GM19397 (cell line): ENCODE results near the gene ATG7.
A peak's percentile ranks its signal among the peaks of the same experiment; 100 is the strongest.
"Not testable (repeated sequence)": the region's sequence is repeated elsewhere in the genome, so short reads cannot be mapped to it uniquely, and the experiment has no call there.

Experiments
- ATAC-seq: cut with Tn5 transposase; IDR thresholded peaks from one replicate; pipeline ENCODE4 v1.9.1; 2021; ENCODE audit warnings: mild to moderate bottlenecking, moderate library complexity; ENCODE audit not compliant: unreplicated experiment

The ATG7 gene

DNA sequence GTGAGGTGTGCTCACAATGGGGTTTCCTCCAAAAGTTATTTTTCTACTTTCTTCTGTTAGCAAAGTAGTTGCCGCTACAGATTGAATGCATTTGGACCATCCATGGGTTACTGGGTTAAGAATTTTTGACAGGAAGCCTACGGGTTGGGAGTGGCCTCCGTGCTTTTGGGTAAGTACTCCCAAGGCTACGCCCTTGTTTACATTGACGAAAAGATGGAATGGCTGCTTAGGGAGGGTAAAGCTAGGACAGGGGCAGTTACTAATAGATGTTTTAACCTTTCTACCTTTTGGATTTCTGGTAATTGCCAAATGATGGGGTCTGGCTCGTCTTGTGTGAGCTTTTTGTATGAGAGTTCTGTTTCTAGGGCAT, 20.4 kb upstream of the ATG7 start:
- no peak for ATAC-seq

DNA sequence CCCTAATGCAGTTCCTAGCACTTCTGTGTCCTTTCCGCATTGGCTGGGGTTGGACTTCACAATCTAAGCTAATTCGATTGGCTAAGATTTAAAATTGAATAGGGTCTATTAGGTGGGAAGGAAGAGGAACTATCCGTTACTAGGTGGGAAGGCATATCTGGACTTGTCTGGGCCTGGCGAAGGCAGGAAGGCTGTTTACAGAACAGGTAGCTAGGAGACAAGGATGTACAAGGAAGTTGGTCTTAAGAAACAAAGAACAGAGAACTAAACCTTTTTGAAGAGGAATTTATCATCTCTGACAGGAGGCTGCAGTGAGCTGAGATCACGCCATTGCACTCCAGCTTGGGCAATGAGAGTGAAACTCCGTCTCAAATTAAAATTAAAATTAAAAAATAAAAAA, 17.3 kb upstream of the ATG7 start:
- no peak for ATAC-seq

DNA sequence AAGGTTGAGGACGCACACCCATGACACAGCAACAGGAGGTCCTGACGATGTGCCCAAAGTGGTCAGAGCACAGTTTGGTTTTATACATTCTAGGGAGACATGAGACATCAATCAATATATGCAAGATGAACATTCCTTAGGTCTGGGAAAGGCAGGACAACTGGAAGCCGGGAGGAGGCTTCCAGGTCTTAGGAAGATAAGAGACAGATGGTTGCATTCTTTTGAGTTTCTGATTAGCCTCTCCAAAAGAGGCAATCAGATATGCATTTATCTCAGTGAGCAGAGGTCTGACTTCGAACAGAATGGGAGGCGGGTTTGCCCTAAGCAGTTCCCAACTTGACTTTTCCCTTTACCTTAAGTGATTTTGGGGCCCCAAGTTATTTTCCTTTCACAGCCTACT, 16.7 kb upstream of the ATG7 start:
- not testable (repeated sequence) for ATAC-seq

DNA sequence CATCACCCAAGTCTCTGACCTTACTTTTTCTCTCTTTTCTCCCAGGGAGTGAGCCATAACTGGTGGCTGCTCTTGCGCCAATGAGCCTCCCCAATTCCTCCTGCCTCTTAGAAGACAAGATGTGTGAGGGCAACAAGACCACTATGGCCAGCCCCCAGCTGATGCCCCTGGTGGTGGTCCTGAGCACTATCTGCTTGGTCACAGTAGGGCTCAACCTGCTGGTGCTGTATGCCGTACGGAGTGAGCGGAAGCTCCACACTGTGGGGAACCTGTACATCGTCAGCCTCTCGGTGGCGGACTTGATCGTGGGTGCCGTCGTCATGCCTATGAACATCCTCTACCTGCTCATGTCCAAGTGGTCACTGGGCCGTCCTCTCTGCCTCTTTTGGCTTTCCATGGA, 13.2 kb upstream of the ATG7 start:
- ATAC-seq = no peak

DNA sequence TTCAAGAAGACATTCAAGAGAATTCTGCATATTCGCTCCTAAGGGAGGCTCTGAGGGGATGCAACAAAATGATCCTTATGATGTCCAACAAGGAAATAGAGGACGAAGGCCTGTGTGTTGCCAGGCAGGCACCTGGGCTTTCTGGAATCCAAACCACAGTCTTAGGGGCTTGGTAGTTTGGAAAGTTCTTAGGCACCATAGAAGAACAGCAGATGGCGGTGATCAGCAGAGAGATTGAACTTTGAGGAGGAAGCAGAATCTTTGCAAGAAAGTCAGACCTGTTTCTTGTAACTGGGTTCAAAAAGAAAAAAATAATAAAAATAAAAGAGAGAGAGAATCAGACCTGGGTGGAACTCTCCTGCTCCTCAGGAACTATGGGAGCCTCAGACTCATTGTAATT, 11.7 kb upstream of the ATG7 start:
- no peak for ATAC-seq

DNA sequence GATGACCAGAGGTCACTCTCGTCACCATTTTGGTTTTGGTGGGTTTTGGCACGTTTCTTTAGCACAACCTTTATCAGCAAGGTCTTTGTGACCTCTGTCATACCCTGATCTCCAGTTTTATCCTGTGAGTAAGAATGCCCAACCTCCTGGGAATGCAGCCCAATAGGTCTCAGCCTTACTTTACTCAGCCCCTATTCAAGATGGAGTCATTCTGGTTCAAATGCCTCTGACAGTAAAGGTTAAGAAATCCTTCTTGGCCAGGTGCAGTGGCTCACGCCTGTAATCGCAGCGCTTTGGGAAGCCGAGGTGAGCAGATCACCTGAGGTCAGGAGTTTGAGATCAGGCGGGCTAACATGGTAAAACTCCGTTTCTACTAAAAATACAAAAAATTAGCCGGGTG, 3.2 kb upstream of the ATG7 start:
- ATAC-seq = no peak

DNA sequence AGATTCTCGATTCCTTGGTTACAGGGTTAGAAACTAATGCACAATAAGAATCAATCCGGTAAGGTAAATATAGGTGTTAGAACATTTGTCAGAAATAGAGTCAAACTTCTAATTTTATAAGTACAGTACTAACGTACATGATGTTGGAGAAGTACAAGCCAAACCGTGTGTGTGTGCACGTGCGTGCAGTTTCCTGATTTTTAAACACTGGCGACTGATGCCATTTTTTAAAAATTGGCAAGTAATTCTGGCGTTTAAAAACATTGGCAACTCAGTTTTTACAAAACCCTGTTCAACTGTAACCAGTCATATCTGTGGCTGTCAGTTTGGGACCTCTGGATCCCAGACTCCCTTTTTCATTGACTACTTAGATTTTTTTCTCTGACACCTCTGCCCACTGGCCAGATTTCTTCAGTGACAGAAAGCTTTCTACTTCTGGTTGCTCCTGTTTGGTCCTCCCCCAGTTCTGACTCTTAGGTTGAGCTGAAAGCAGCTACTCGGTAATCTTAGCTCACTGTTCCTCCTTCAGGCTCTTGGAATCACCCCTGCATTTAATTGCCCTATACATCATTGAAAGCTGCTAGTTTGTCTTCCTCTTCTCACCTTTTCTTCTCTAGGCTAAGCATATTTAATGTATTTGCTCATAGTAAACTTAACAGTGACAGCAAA, 843 bp downstream of the ATG7 start:
- no peak for ATAC-seq

DNA sequence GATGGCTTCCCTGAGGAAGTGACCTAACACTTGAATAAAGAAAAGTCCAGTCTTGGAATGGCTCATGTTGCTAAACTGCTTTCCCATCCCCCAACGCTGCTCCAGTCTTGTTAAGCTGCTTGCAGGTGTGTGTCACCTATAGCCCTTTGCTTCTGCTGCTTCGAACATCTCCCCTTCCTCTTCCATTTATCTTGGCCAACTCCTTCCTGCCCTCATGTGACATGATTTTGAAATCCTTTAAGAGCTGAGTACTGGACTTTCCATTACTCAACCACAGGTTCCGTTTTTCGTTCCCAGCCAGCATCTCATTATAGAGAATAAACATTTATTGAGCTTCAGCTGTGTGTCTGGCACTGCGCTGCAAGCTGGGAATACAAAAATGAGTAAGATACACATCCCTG, 1.7 kb downstream of the ATG7 start:
- no peak for ATAC-seq

DNA sequence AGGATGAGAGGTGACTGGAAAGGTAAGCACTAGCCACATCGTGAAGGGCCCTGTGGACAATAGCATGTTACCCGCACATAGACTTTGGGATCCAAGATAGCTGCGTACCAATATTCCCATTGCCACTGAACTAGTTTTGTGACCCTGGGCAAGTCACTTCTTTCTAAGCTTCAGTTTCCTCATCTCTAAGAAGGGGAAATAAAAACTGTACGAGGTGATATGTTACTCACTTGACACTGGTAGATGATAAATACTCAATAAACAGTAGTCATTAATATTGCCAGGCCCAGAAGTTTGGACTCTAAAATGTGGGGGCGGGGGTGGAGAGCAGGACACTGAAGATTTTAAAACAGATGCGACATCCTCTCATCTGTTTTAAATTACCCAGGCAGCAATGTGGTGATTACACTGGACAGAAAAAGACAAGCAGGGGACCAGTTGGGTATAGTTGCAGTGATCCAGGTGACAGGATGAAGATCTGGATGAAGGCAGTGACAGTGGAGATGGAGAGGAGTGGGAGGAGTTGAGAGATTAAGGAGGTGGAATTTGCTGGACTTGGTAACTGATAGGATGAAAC, 2.5 kb downstream of the ATG7 start:
- no peak for ATAC-seq

DNA sequence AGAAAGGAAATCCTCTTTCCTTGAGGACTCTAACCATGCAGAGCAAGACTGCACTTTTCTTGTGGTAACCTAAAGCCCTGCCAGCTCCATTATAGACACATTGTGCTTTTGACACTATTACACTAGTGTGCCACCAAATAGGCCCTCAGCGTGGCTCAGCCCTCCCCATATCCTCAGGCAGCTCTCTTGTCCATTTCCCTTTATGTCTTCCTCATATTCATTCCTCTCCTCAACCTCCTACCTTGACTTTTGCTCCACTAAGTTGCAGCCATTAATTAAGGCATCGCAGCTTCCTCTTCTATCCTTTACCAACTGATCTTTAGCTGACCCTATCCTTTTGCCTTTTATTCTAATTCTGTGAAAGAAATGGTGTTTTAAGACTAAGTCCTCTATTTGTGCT, 3.7 kb downstream of the ATG7 start:
- ATAC-seq = no peak

DNA sequence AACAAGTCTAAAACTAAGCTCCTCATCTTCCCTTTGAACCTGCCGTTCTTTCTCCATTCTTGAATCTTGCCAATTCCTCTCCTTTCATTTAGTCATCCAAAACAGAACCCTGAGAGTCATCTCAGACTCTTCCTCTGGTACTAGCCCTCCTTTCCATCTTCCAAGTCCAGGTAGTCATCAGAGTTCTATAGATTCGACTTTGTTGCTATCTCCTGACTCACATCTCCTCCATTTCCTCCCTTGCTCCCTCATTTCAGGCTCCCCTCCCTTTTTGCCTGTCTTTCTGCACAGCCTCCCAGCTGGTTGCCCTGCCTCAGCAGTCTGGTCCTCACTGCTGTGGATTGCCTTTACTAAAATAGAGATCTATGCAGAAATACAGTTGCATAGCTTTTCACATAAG, 4.7 kb downstream of the ATG7 start:
- no peak for ATAC-seq

DNA sequence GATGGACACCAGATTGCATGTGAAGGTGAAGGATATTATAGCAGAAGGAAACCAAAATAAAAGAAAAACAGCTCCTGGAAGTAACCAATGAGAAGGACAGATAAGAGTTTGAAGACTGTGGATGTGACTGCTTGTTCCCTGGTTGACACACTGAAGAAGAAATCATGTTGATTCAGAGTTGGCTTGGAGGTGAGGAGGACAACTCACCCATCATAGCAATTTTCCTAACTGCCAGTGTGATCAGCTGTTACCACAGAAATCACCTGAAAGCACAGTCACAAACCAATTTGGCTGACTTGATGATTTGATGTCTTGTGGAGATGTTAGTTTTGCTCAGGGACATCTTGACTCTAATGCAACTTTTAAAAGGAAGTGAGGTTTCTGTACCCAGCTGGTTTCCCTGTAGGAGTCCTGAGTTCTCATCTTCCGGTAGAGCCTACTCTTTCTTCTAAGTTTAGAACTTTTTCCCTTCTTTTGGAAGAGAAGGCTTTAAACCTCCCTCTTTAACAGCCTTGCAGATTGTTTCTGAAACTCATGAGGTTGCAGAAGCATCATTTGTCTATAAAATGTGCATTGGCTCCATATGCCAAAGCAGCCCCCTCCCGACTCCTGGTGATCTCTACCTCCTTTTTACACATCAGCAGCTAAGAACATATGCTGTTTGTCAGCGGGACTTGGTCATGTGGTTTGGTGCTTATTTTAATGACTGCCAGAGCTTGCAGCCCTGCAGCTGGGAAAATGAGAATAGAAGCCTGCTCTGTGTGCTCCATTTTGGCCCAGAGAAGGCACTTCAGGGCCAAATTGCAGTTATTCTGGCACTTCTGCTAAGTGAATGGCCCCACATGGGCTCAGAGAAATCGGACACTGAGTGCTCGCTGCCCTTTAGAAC, 10.3 kb downstream of the ATG7 start:
- ATAC-seq = no peak

DNA sequence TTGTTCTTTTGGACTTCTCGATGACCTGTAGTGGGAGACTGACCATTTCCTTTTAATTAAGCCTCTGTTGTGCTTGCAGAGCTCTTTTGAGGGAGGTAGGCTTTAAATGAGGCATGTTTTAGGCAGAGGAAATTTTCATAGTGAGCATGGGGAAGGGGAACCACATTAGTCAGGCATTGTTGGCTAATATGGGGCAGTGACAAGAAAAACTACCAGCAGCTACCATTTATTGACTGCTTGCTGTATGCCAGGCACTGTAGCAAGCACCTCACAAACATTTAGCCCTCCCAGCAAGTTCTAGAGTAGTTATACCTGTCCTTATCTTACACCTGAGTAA, 10.9 kb downstream of the ATG7 start:
- ATAC-seq = no peak

DNA sequence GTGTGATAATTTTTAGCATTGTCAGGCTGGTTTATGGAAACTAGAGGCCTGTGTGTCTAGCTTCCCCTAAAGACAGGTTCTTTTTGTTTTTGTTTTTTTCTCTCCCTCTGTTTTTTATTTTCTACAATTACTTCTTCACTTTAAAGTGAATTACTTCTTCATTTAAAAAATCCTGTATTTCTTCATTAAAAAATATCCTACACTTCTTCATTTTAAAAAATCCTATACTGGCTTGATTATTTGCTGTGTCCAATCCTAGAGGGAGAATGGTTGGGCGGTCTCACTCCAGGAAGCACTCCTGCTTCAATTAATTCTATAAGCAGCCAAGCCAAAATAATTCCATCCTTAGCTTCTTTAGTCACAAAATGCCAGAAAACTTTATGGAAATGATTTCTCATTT, 11.8 kb downstream of the ATG7 start:
- no peak for ATAC-seq

DNA sequence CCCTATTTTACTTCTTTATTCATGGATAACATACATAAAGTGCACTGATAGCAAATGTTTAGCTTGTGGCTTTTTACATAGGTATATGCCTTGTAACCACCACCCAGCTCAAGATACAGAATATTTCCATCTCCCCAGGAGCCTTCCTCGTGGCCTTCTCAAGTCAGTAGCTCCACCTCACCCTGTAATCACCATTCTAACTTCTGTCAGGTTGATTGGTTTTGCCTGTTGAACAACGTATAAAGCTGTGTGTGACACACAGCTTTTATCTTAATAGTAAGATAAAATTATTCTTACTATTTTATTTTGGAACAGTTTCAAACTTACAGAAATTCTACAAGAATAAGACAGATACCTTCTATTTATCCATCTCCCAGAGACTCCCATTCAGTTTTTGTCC, 13.3 kb downstream of the ATG7 start:
- ATAC-seq = no peak

DNA sequence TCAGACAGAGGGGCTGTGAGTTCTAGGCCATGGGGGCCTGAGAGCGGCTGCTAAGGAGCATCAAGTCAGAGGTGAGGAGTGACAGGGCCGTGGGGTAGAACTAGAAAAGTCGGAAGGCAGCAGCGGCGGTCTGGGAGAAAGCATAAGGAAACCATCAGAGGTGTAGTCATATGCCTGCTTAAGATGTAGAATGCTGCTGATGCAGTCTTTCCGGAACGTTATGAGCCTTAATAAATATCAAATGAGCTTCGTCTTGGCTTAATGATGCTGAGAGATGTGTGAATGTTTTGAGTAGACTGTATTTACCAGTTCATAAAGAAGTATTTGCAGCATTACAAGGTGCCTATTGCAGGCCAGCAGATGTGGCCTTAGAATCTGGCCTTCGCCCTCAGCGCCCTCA, 15.2 kb downstream of the ATG7 start:
- no peak for ATAC-seq

DNA sequence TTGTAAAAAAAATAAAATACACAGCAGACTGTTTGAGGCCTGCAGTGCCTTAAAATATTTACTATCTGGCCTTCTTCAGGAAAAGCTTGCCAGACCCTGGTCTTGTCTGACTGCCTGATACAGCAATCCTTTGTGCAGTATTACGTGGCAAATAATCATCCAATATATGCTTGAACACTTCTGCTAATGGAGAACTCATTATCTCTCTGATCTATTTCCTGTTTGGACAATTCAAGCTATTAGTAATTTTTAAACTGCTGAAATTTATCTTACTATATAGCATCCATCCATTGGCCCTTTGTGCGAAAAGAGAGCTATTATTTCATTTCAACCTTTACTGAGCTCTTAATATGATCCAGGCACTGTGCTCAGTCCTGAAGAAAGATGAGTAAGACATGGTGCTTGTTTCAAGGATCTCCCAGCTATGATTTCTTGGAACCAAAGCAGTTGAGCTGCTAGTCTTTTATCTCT, 15.9 kb downstream of the ATG7 start:
- ATAC-seq = no peak

DNA sequence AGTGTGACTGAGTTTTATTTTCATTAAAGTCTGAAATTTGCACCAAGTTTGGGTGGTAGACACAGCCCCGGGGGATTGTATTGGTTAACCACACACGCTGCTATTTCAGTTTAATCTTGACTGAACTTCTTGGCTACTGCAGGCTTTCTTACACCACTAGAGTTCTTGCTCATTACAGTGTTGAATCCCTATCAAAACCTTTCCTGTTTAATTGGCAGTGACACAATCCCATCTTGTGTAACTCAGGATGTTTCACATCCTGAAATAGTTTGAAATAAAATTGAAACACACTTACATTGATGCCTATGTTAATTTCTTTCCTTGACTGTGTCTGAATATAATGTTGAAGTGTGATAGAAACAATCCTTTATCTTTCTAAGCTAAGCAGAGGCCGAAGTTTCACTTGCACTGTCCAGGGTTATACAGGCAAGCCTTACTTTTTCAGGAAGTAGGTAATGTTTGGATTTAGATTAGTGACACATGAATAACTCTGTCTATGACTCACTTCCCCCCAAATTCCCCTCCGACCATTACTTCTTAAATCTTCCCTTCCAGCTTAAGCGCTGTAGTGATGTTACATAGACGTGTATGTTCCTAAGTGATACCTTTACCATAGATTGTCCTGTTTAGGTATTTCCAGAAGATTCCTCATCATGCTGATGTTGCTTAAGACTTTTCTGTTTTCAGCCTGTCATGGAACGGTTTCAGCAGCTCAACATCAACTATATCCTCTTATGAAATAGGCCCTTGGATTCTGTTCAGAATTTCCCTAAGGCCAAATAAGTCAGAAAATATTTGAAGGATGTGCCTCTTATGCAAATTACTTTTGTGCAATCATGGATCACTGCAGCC, 16.8 kb downstream of the ATG7 start:
- peak; percentile 62 for ATAC-seq

DNA sequence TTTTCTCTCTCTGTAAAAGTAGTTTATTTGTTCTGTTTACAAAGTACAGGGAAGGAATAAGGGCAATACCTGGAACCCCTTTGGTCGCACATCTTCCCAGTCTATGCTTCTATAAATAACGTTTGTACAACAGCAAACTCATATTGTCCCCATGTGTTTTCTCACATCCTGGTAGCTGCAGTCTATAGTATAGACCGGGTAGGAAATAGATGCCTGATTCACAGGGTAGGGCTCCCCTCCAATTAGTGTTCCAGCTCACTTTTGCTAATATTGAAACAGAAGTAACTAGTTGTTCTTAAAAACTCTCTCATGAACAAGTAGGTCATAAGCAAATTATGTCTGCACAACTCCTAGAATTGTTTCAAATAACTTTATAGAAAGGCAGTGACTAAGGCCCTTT, 17.7 kb downstream of the ATG7 start:
- ATAC-seq = no peak

DNA sequence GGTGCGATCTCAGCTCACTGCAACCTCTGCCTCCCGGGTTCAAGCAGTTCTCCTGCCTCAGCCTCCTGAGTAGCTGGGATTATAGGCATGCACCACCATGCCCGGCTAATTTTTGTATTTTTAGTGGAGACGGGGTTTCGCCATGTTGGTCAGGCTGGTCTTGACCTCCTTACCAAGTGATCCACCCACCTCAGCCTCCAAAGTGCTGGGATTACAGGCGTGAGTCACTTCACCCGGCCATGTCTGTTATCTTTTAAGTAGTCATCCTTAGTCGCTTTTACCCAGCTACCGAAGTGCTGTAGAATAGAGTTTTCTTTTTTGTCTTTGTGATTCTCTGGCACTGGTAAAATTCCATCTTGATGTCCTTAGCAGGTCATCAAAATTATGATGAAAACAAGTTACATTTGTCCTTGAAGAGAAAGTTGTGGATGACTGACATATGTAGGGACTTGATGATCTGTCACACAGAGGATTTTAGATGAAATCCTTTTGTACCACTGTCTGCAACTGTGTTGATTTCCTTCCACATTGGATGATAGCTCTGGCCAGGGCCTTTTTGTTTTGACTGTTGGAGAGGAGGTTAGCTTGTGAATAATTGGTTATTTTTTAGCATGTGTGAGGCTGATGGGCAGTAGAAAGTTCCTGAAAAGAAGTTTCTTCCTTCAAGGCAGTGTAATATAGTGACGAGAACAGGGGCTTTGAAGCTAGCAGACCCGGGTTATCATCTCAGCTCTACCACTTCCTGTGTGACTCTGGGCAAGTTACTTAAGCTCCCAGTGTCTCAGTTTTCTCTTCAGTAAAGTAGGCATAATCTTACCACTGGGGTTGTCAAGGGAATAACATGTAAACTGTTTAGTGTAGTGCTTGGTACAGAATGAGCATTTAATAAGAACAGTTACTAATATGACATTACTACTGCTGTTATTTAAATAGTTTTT, 18.8 kb downstream of the ATG7 start:
- ATAC-seq = no peak
